ENCODE measurements around the gene SPRR4.

The SPRR4 gene

DNA sequence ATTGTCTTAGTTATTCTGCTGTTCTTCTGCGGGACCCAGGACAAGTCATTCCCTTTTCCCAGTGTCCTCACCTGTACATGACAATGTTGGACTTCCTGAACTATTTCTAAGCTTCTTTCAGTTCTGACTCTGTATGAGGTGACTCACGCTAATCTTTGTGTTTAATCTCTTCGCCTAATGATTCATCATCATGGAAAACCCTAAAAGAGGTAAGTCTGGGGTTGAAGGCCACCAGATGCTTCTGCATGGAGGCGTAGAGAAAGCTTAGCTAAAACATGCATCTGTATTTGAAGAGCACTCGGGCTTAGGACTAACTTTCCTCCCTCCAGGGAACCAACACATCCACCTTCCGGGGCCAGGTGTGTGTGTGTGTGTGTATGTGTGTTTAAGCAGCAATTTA is 16.0 kb upstream of the SPRR4 start:
- no peaks in the 10 kb centered on the region for H3K4me1 ChIP-seq (ENCODE audit: insufficient read depth, low read length)
- peaks cover 5% of the 10 kb centered on the region for H3K27me3 ChIP-seq (ENCODE audit: insufficient read depth, low read length)

DNA sequence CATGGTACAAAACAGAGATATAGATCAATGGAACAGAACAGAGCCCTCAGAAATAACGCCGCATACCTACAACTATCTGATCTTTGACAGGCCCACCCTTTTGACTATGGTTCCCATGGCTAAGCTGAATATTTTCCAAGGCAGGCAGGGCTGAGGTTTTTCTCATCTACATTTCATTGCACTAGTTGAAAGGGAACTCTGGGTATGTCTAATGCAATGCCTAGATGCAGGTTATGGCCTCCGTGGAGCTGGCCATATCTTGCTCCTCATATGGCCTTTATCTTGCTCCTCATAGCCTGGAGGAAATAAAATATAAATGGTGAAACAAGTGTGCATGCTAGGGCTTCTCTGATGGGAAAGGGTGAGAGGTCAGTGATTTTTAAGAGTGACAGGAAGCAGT is 12.9 kb upstream of the SPRR4 start:
- H2AFZ ChIP-seq (ENCODE audit: low read depth, low read length): no peak overlapping the region

More for the DNA sequence above, 16.0 kb upstream of the SPRR4 start:
- H2AFZ ChIP-seq (ENCODE audit: low read depth, low read length): no peak overlapping the region
- no peaks in the 10 kb centered on the region for H3K9me3 ChIP-seq (ENCODE audit: low read length)
- no peaks in the 10 kb centered on the region for H3K36me3 ChIP-seq (ENCODE audit: insufficient read depth, low read length)
- H3K4me3 ChIP-seq (ENCODE audit: low read length): no peak overlapping the region

DNA sequence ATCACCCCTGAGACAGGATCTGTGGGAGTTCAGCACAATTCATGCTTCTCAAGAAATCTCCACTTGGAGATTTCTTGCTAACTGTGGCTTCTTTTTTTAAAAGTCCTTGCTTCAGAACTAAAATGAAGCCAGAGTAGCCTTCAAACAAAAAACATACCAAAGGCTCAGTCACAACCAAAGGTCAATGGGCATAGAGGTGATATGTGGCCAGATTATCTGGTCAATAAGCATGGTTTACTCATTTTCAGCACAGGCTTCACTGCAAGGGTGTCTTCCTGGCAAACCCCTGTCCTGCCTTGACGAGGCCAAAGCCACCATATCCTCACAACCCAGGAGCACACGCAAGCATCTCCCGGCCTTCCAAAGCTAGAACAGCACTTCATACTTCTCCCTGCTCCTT is 11.2 kb upstream of the SPRR4 start:
- Histone ChIP-seq H2AFZ (ENCODE audit: low read depth, low read length) (no peak overlapping the region), H3K9me3 (ENCODE audit: low read length) (no peaks in the 10 kb centered on the region), H3K4me1 (ENCODE audit: insufficient read depth, low read length) (no peaks in the 10 kb centered on the region), H3K36me3 (ENCODE audit: insufficient read depth, low read length) (no peaks in the 10 kb centered on the region), H3K27me3 (ENCODE audit: insufficient read depth, low read length) (peaks cover 3% of the 10 kb centered on the region), H3K4me3 (ENCODE audit: low read length) (no peak overlapping the region)

More for the DNA sequence above, 12.9 kb upstream of the SPRR4 start:
- Histone ChIP-seq H3K4me1 (ENCODE audit: insufficient read depth, low read length) (no peaks in the 10 kb centered on the region), H3K9me3 (ENCODE audit: low read length) (no peaks in the 10 kb centered on the region), H3K36me3 (ENCODE audit: insufficient read depth, low read length) (no peaks in the 10 kb centered on the region), H3K27me3 (ENCODE audit: insufficient read depth, low read length) (peaks cover 3% of the 10 kb centered on the region), H3K4me3 (ENCODE audit: low read length) (no peak overlapping the region)

DNA sequence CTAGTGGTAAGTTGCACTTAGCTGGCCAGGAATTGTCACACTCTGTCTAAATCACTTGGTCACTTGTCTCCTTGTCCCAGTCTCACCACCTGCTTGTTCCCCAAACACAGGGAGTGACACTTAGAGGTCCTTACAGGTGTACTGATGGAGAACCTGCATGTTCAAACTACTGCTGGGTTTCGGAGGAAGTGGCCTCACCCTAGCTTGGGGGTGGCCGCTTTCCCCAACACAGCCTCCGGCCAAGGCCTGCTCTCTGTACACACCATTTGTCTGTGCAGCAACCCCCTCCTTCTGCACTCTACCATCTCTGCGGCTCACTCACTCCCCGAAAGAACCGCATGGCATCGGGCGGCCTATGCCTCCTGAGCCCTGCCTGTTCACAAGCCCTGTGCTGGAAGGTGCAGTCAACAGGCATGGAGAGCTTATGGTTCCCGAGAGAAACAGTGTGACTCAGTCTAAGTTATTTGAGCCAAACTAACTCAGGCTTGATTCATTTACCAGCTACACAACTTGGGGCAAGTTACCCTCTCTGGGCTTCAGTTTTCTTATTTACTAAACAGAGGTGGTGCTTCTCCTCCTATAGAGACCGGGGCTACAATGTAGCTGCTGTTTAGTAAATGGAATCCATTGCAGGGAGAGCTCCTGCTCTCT is 10.5 kb upstream of the SPRR4 start:
- H3K36me3 ChIP-seq (ENCODE audit: insufficient read depth, low read length): no peaks in the 10 kb centered on the region
- H3K4me3 ChIP-seq (ENCODE audit: low read length): no peak overlapping the region
- H3K4me1 ChIP-seq (ENCODE audit: insufficient read depth, low read length): no peaks in the 10 kb centered on the region
- no peaks in the 10 kb centered on the region for H3K9me3 ChIP-seq (ENCODE audit: low read length)
- no peak overlapping the region for H2AFZ ChIP-seq (ENCODE audit: low read depth, low read length)
- peaks cover 3% of the 10 kb centered on the region for H3K27me3 ChIP-seq (ENCODE audit: insufficient read depth, low read length)

DNA sequence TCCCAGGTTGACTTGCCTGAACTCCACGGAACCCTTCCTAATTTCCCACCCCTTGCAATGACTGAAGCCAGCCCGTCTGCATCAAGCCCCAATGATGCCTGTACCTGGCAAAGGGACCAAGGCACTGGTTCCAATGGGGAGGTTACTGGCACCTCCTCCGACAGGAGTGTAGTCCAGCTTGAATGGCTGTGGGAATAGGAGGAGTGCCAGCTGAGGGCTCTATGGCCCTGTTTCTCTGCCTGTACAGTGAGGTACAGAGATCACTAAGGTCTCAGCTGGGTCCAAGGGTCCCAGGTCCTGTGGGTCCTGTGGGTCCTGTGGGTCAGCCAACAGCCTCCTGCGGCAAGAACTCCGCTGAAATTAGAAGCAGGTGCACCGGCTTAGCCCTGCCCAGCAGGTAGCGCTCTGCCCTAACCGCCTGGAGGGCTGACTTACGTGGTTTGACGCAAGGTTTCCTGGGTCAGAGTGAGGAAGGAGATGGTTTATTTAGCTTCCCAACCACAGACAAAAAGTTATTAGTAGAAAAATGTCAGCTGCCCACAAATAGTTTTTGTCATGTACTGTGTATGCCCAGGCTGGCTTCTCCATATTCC is 9.9 kb upstream of the SPRR4 start:
- Histone ChIP-seq H3K27me3 (ENCODE audit: insufficient read depth, low read length) (peaks cover 4% of the 10 kb centered on the region), H3K9me3 (ENCODE audit: low read length) (no peaks in the 10 kb centered on the region), H3K4me3 (ENCODE audit: low read length) (no peak overlapping the region), H2AFZ (ENCODE audit: low read depth, low read length) (no peak overlapping the region), H3K36me3 (ENCODE audit: insufficient read depth, low read length) (no peaks in the 10 kb centered on the region), H3K4me1 (ENCODE audit: insufficient read depth, low read length) (no peaks in the 10 kb centered on the region)

DNA sequence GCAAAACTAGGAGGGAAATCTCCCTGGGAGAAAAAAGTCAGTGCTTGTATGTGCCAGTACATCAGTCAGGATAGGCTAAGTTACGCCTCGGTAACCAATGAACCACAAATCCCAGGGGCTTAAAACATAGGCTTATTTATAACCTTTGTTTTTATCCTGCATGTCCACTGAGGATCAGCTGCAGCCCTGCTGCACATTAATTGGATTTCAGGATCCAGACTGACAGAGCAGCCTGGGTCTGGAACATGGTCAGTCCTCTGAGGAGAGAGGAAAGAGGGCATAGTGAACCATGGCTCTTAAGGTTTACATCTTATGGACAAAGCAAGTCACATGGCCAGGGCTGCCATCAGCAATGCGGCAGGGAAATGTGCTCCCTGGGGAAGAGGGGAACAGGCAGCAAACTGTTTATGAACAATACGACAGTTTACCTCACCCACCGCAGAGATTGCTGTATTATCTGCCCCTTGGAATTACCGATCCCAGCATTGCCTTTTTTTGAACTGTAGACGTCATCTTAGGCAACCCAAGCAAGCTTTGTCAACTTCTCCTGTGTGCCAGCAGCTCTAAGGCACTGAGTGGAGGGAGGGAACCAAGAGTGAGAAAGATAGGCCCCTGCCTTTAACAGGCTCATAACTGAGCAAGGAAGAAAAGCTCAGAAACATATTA is 9.1 kb upstream of the SPRR4 start:
- Histone ChIP-seq H3K36me3 (ENCODE audit: insufficient read depth, low read length) (no peaks in the 10 kb centered on the region), H2AFZ (ENCODE audit: low read depth, low read length) (no peak overlapping the region), H3K27me3 (ENCODE audit: insufficient read depth, low read length) (peaks cover 6% of the 10 kb centered on the region), H3K9me3 (ENCODE audit: low read length) (no peaks in the 10 kb centered on the region), H3K4me3 (ENCODE audit: low read length) (no peak overlapping the region), H3K4me1 (ENCODE audit: insufficient read depth, low read length) (no peaks in the 10 kb centered on the region)

DNA sequence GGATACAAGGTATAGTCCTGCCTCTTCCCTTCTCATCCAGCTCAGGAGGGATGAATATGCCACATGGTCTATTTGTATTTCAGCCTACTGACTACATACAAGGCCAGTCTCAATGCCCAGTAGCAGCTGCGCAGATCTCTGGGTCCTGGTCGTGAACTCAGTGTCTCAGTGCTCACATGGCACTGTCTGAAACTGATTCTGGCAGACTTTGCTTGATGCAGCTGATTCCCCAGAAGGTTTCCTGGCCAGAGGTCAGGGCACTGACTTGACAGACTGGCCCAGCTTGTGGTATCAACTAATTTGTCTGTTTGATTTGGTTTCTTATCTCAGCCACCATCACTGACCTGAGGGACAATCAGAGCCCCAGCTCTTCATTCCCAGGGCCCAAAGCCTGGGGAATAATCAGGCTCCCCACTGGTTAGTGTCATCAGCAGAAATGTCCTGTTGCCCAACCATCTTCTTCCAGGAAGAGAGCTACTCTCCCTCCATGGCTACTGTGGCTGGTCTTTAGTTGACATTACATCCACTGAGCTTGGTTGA is 7.5 kb upstream of the SPRR4 start:
- H3K27me3 ChIP-seq (ENCODE audit: insufficient read depth, low read length): peaks cover 6% of the 10 kb centered on the region

DNA sequence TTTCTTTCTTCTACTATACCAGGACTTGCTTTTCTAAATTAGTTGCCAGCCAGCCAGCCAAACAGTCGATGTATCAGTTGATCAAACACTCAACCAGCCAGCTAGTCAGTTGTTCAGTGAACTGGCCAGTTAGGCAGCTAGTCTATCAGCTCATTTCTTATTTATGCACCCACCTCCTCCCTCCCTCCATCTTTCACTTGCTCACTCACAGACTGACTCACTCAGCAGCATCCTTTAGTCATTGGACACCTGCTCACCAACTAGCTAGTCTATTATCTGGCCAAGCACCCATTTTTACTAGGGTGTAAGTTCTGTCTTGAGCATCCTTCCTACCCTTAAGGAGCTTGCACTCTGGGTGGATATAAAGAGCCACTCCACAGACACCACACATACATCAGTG is 5.9 kb upstream of the SPRR4 start:
- no peaks in the 10 kb centered on the region for H3K4me1 ChIP-seq (ENCODE audit: insufficient read depth, low read length)
- H3K9me3 ChIP-seq (ENCODE audit: low read length): no peaks in the 10 kb centered on the region
- peaks cover 9% of the 10 kb centered on the region for H3K27me3 ChIP-seq (ENCODE audit: insufficient read depth, low read length)
- no peaks in the 10 kb centered on the region for H3K36me3 ChIP-seq (ENCODE audit: insufficient read depth, low read length)
- H3K4me3 ChIP-seq (ENCODE audit: low read length): no peak overlapping the region
- no peak overlapping the region for H2AFZ ChIP-seq (ENCODE audit: low read depth, low read length)

More for the DNA sequence above, 7.5 kb upstream of the SPRR4 start:
- Histone ChIP-seq H3K4me1 (ENCODE audit: insufficient read depth, low read length) (no peaks in the 10 kb centered on the region), H2AFZ (ENCODE audit: low read depth, low read length) (no peak overlapping the region), H3K4me3 (ENCODE audit: low read length) (no peak overlapping the region), H3K9me3 (ENCODE audit: low read length) (no peaks in the 10 kb centered on the region), H3K36me3 (ENCODE audit: insufficient read depth, low read length) (no peaks in the 10 kb centered on the region)

DNA sequence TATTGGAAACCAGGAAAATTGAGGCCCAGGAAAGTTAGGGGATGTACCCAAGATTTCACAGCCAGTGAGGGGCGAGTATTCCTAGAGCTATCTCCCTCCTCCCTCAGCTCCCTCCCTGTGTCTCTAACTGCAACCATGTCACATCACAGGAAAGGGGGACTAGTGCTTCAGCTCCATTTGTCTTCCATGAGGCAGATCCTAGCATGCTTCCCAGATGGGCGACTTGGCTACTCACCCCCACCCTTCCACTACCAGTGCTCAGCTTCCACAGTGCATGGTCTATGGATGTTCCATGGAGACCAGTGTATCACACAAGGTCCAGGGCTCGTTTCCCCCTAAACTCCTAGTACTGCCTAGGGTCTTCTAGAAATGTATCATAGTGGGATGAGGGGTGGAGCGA is 4.6 kb upstream of the SPRR4 start:
- Histone ChIP-seq H3K4me3 (ENCODE audit: low read length) (no peak overlapping the region), H3K4me1 (ENCODE audit: insufficient read depth, low read length) (no peaks in the 10 kb centered on the region), H3K9me3 (ENCODE audit: low read length) (no peaks in the 10 kb centered on the region), H3K27me3 (ENCODE audit: insufficient read depth, low read length) (peaks cover 6% of the 10 kb centered on the region), H3K36me3 (ENCODE audit: insufficient read depth, low read length) (no peaks in the 10 kb centered on the region), H2AFZ (ENCODE audit: low read depth, low read length) (no peak overlapping the region)

DNA sequence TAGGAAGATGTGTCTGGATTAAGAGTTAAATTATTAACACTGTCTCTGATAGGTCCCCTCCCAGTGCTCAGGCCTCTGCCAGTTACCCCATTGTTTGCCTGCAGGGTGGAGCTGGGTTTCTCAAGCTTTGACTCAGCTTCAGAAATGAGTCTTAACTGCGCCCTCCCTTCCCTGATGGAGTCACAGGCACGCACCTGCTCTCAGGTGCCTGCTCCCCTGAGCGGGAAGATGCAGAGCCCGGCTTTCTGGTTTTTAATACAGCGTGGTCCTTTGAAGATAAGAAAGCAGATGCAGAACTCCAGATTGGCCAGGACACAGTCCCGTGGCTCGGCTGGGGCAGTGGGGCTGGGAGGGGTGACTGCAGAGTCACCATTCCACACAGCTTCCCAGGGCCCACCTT is 3.2 kb upstream of the SPRR4 start:
- Histone ChIP-seq H2AFZ (ENCODE audit: low read depth, low read length) (no peak overlapping the region), H3K9me3 (ENCODE audit: low read length) (no peaks in the 10 kb centered on the region), H3K4me3 (ENCODE audit: low read length) (no peak overlapping the region), H3K4me1 (ENCODE audit: insufficient read depth, low read length) (no peaks in the 10 kb centered on the region), H3K27me3 (ENCODE audit: insufficient read depth, low read length) (peaks cover 6% of the 10 kb centered on the region), H3K36me3 (ENCODE audit: insufficient read depth, low read length) (no peaks in the 10 kb centered on the region)

DNA sequence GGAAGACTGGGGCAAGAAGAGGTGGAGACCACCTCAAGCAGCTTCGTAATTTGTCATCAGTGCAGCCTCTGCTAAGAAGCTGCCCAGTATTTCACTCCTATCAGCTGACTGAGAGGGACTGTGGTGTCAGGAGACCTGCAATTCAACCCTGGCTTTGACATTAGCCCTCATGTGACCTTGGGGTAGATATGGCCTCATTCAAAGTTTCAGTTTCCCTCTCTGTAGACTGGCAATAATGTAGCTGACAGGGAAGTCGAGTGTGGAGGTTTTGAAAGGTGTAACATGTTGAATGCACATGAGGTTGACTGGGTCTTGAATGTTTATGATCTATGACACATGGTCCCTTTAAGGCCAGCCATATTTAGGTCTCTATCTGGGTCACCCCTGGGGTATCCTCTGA is 2.2 kb upstream of the SPRR4 start:
- Histone ChIP-seq H3K4me3 (ENCODE audit: low read length) (no peak overlapping the region), H3K4me1 (ENCODE audit: insufficient read depth, low read length) (no peaks in the 10 kb centered on the region), H3K36me3 (ENCODE audit: insufficient read depth, low read length) (no peaks in the 10 kb centered on the region), H3K9me3 (ENCODE audit: low read length) (no peaks in the 10 kb centered on the region), H2AFZ (ENCODE audit: low read depth, low read length) (no peak overlapping the region), H3K27me3 (ENCODE audit: insufficient read depth, low read length) (peaks cover 6% of the 10 kb centered on the region)

DNA sequence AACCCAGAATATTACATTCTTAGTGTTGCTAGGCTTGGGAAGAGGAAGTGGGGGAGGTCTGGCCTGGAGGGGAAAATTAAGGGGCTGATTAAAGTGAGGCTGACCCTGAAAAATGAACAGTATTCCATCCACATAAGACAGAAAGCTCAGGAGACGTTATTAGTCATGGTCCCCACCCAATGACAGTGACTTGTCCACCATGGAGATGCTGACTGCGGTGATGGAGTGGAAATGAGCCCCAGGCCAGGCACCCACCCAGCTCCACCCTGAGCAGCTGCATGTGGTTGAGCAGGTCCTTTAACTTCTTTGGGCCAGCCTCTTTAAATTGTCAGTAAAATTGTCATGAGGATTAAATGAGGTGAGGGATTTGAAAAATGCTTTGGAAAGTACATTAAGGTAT is 1.4 kb upstream of the SPRR4 start:
- Histone ChIP-seq H3K36me3 (ENCODE audit: insufficient read depth, low read length) (no peaks in the 10 kb centered on the region), H2AFZ (ENCODE audit: low read depth, low read length) (no peak overlapping the region), H3K27me3 (ENCODE audit: insufficient read depth, low read length) (peaks cover 6% of the 10 kb centered on the region), H3K9me3 (ENCODE audit: low read length) (no peaks in the 10 kb centered on the region), H3K4me3 (ENCODE audit: low read length) (no peak overlapping the region), H3K4me1 (ENCODE audit: insufficient read depth, low read length) (no peaks in the 10 kb centered on the region)

DNA sequence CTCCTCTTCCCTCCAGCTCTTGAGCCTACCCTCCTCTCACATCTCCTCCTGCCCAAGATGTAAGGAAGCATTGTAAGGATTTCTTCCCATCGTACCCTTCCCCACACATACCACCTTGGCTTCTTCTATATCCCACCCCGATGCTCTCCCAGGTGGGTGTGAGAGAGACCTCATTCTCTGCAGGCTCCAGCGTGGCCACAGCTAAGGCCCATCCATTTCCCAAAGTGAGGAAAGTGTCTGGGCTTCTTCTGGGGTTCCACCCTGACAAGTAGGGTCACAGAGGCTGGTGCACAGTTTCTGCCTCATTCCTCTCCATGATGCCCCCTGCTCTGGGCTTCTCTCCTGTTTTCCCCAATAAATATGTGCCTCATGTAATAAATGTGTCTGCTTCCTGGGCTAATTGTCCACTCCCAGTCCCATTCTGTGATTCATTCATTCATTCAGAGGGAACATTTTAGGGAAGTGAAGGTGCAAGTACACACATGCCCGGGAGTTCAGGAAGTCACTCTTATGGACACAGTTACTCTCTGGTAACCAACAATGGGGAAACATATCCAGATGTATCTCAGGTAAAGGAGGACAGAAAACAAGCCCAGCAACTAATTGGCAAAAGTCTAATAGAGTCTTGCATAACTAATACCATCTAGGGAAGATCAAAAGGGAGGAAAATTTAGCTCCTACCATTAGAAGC is 1.9 kb downstream of the SPRR4 start:
- Histone ChIP-seq H3K27me3 (ENCODE audit: insufficient read depth, low read length) (peaks cover 2% of the 10 kb centered on the region), H3K4me1 (ENCODE audit: insufficient read depth, low read length) (no peaks in the 10 kb centered on the region), H3K4me3 (ENCODE audit: low read length) (no peak overlapping the region), H2AFZ (ENCODE audit: low read depth, low read length) (no peak overlapping the region), H3K36me3 (ENCODE audit: insufficient read depth, low read length) (no peaks in the 10 kb centered on the region), H3K9me3 (ENCODE audit: low read length) (no peaks in the 10 kb centered on the region)

Data from neuron (in vitro differentiated cells).